GM18868 (cell line): Measurements from ENCODE around the gene PDE3A.

Experiments
- ATAC-seq: cut with Tn5 transposase; IDR thresholded peaks from one replicate; pipeline ENCODE4 v1.9.1; 2021; ENCODE audit warnings: mild to moderate bottlenecking, moderate library complexity; ENCODE audit not compliant: unreplicated experiment

PDE3A gene

DNA sequence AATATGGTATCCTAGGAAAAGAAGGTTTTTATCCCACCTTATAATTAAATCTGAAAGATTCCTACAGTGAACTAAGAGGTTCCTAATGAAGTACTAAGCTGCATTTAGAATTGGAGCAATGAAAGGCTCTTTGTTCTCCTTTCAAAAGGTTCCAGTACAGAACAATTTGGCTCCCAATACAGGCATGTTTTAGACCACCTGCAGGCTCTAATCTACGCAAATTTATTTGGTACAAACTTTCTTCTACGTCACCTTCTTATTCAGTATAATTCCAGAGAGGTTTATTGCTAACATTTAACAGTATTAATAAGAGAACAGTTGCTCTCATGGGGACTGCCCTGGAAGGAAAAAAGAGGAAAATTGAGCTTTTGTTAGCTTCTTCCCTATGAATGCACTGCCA, 289.2 kb downstream of the PDE3A start:
- no peak for ATAC-seq

DNA sequence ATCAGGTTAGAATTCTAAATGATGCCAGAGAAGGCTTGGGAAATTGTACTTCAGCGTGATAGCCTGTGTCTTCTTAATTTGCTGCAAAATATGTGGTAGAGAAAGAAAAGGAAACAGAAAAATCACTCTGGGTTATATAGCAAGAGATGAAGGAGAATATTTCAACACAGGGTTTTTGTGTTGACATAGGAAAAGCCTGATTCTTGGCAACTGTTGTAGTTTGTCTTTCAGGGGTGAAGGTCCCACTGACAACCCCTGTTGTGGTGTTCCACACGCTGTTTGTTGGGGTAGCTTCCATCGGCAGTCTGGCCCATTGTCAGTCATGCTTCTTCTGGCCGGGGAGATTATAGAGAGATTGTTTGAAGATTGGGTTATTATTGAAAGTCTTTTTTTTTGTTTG, 313.0 kb downstream of the PDE3A start:
- ATAC-seq, result no peak

DNA sequence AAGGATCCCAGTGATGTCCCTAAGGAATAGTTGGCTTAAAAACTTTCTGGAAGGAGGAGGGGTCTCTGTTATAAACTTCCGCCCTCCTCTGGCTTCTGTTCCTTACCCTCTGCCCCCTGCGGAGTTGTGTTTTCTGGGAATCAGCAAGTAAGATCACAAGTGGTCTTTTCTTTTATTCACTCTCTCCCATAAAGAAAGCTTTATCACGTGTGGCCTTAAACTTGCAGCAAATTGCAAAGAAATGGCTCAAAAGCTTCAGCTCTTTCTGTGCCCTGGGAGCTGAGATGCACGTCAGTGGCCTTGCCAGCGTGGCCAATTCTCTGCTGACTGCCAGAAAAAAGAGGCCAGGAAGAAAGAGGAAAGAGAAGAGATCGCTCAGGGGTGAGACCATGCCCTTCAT, 326.9 kb downstream of the PDE3A start, which contains the start of gene SLCO1C1:
Gene SLCO1C1 (plus strand): TSS at position 101 of the 400 bp plus-strand sequence. CDS start 4,245 bp downstream, outside the sequence.
- ATAC-seq, result no peak

DNA sequence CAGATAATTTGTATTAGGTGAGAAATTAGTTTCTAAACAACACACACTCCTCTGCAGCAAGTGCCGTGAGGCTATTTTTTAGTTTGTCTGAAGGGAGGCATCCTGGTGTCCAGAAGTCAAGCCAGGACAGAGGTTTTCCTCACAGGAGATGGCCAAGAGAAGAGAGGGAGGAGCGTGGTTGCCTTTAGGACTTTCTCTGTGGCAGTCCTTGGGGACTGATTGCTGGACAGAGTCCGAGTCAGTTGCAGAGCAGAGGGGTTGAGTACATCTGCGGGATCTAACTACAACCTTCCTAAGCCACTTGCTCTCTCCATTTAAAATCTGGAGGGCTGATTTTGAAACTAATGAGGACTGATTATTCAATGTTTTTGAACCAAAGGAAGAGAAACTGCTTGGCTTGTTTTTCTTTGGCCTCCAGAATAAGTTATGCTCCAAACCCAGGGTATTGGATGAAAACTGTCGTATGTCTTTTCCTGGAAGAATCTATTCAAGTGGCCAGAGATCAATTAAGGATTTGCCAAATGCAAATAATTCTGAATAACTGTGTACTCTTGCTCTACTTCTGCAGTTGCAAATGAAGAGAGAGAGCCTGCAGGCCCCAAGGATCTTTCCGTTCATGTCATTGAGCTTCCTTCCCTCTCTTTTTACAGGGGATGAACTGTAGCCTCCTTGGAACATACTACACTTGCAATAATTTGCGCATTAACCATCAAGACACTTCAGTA, 328.0 kb downstream of the PDE3A start:
- no peak for ATAC-seq

DNA sequence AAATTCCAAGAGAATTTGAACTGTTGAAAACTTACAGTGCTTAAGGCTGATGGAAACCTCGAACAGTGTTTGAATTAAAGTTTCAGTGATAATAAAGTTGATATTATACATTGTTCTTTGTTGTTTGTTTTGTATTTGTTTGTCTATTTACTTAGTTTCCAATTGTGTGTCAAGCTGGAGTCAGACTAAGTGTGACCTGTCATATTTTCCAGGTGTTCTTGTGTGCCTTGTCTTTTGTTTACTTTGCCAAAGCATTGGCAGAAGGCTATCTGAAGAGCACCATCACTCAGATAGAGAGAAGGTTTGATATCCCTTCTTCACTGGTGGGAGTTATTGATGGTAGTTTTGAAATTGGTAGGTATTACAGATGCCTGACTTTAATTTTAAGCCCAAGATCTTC, 332.8 kb downstream of the PDE3A start:
- ATAC-seq, result no peak

DNA sequence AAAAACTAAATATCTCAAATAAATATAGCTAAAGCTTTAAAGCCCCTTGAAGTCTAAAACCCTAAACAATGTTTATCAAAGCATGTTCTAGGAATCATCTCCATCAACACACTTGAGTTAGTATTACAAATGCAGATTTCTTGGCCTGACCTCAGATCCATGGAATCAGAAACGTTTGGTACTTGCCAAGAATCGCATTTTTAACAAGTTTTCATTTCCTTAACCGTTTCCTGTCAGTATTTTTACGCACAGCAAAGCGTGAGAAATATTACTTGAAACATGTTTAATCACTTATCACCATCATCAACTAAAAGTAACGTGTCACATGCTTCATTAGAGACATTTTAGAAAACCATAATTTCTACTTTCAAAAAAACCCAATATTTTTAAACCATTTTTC, 336.5 kb downstream of the PDE3A start:
- no peak for ATAC-seq

DNA sequence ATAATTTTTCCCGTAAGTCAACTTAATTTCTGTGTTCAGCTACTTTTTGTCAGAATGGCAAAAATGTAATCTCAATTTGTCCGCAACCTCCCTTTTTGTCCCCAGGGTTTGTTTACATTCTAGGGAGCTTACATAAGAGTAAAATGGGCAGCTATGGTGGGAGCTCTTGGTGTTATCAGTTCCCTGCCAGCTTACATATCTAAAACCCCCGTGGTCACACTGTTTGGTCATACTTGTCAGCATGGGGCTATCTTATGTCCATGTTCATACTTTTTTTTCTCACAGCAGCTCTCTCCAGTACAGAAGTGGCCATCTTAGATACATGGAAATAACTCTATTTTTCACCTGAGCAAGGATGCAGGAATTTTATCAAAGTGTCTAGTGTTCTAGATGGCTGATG, 343.5 kb downstream of the PDE3A start:
- ATAC-seq, result no peak

DNA sequence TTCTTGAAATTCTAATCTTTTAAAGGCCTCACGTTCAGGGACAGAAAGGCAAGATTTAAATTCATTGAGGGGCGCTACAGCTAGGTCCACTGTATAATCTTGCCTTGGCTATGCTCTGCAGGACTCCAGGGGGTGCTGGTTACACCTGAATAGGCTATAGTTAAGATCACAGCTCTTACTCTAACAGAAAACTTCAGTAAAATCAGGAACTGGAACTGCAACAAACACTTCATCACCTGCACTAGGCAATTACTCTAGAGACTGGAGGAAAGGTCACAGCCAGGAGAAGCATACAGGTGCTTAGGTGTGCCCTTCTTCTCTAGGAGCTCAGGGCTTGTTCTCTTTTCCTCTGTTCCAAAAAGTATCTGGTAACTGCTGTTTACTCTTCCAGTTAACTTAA, 347.7 kb downstream of the PDE3A start:
- peak; percentile 66 for ATAC-seq

DNA sequence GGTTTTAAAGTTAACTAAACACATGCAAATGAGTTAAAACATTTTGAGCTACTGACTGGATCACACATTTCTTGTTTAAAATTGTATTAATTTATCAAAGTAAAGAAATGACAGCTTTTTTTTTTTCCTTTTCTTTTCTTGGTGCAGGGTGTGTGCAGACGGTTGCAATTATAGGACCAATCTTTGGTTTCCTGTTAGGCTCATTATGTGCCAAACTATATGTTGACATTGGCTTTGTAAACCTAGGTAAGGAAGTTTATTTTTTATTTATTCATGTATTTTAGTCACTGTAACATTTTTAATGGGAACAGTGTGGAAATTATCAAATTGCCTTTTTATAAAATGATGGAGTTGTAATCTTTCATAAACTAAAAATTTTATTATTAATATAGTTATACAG, 348.6 kb downstream of the PDE3A start:
- ATAC-seq, result no peak

DNA sequence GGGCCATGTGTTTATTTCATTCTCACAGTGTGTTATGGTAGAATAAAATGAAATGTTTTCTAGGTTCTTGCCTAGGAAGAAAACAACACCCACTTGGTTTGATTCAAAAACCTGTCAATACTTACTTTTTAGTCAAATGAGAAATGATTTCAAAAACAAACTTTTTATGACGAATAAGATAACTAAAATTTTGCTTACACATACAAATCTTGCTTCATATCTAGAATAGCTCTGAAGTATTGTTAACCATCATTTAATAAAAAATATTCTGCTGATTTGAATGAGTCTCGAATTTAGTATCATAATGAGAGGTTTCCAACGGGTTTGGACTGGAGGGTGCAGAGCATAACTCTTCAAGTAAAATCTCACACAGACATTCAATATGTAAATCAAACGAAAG, 350.0 kb downstream of the PDE3A start:
- no peak for ATAC-seq

DNA sequence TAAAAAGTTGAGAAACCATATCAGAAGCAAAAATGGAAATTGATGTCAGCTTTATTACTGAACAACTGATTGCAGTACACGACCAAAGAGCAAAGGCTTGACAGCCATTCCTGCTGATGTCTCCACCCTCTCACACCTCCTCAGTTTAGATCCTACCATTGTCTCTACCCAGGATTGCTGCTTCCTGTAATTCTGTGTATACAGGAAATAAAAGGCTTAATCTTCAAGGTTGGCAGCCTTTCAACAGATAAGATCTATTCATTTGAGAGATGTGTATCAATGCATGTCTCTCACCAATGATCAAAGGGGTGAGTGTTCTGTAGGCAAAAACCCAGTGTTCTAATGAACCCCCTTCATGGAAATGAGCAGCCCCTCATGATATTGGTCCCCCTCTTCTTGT, 353.8 kb downstream of the PDE3A start:
- no peak for ATAC-seq

DNA sequence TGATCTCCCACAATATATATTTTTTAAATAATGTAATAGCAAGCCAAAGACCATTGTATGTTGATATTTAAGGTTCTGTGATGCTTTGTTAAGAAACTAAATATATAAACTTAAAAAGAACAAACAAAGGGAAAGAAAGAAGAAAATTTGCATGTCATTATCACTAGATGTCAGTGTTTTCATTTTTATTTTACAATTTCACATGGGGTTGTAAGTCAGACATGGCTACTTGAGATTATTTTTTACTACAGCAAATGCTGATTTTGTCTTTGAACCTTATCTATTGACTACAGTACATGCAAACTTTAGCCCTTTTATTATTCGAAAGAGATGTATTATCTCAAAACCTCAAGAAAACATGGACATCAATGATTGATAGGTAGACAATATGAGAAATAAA, 362.9 kb downstream of the PDE3A start:
- ATAC-seq, result no peak
